NCI-H2196 (cell line): ENCODE results near the gene ZFX.
A peak's percentile ranks its signal among the peaks of the same experiment; 100 is the strongest.

Source experiments
- DNase-seq: peaks from one replicate; lab custom pipeline; 2025; ENCODE audit not compliant: unreplicated experiment; lab: John Stamatoyannopoulos, UW

Gene ZFX

DNA sequence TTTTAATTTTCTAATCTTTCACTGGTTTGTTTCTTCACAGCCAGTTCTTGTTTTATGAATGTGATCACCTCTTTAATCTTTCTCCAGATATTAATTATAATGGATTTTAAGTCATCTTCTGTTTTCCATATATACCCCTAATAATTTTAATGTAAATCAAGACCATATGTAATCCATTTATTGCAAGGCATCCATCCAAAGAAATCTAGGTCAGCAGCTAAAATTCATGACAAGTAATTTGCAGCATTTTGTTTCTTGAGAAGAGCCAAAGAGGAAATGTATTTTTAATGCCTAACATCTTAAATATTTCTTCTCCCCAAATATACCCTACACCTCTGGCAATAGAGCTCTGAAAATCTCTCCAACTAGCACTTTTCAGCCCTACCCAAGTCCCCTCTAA lies 83.3 kb downstream of the ZFX start:
- no peak for DNase-seq

DNA sequence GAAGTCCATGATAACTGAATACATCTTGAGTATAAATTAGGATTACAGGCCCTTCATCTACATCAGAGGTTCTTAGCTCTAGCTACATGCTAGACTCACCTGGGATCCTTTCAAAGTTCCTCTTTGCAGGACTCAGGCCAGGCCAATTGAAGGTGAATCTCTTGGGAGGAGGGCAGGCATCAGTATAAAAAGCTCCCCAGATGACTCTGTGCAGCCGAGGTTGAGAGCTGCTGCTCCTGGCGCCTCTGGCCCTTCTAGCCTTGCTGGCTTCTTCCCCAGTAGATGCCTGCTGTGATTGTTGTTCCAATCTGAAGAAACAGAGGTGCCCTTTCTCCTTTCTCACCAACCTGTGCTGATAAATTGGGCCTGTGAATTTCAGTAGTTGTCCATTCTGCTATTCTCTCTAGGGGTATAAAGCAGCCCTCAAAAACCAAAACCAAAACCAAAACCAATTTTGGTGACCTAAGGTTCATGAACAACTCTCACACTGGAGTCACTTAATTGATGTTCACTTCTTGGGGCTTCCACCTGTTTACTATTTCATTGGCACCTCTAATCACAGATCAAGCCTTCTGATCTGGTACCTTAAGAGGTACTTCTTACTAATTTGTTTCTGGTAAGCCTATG lies 85.7 kb downstream of the ZFX start:
- DNase-seq = no peak

DNA sequence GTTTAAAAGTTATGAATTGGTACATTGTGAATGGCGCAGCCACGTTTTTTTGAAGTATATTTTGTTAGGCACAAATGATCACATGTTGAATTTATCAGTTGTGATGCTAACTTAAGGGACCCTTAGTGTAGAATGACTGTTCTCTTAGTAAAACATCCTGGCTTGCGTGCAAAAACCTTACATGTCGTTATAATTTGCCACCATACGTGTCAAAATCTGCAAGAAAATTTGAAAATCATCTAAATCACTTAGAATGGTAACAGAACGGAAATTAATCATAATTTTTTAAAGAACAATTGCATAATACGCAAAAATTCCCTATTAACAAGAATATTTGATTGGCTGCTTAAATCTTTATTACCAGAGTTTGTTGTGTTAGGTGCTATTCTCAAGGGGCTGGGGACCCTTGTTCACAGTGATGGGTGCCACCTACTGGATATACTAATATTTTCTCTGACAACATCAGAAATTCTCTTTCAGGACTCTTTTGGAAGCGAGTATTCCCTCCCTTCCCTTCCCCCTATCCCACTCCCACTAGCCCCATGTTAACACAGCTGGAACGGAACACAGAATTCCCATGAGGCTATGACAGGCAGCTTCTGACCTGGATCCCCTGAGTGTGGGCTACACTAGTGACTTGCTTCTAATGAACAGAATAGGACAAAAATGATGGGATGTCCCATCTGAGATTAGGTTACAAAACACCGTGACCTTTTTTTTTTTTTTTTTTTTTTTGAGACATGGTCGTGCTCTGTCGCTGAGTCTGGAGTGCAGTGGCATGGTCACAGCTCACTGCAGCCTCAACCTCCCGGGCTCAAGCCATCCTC lies 92.5 kb downstream of the ZFX start:
- peak; percentile 15 for DNase-seq

DNA sequence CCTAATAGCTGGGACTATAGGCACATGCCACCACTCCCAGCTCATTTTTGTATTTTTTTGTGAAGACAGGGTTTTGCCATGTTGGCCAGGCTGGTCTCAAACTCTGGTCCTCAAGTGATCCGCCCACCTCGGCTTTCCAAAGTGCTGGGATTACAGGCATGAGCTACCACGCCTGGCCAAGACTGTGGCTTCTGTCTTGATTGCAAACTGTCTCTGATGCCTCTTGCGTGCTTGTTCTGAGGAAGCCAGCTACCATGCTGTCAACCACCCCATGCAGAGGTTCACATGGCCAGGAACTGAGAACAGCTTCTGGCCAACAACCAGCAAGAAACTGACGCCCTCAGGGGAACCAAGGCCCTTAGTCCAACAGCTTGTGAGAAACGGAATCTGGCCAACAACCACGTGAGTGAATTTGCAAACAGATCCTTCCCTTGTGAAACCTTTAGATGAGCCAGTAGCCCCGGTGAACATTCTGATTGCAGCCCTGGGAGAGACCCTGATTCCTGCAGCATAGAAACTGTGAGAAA lies 93.2 kb downstream of the ZFX start:
- DNase-seq = no peak

DNA sequence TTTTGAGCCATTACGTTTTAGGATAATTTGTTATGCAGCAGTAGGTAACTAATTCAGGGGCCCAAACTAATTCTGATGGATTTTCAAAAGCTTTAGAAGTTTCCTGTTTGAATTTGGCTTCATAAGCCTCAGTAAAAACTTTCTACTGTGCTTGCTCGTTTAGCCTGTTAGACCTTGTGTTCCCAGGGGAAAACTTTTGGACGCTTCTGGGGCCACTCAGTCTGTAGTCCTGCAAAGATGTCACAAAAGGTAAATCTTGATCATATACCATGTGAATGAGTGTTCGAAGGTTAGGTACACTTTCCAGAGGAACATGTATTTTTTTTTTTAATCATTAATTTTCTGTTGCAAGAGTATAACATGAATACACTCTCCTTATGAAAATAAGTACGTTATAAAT lies 93.7 kb downstream of the ZFX start:
- no peak for DNase-seq

DNA sequence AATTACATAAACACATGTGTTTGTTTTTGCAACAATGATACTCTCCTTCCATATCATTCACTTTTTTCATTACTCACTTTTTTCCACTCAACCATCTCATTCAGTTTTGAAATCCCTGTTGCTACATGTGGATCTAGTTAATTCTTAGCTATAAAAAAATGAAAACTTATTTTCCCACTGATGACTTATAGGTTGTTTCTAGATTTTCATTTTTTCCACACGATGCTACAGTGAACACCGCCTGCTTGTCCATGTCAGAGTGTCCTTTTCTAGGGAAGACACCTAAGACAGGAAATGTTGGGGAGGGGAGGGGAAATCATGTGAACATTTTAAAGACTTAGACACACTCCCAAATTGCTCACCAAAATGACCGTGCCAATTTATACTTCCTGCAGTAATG lies 94.2 kb downstream of the ZFX start:
- no peak for DNase-seq

DNA sequence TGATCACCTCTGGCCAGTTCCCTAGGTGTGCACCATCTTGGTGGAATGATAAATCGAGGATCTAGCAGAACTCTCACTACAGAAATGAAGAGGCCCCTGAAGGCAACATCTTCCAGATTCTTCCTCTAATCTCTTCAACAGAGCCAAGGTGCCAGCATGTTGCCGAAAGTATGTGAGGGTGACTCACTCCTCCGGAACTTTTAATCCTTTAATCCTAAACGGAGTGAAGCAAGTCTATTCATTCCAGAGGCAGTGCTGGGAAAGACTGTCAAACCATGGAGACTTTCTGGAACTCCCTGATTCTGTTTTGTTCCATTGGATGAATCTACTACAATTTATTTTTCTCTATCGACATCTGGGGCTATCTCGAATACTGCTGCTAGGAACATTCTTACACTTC lies 95.7 kb downstream of the ZFX start:
- DNase-seq = no peak

DNA sequence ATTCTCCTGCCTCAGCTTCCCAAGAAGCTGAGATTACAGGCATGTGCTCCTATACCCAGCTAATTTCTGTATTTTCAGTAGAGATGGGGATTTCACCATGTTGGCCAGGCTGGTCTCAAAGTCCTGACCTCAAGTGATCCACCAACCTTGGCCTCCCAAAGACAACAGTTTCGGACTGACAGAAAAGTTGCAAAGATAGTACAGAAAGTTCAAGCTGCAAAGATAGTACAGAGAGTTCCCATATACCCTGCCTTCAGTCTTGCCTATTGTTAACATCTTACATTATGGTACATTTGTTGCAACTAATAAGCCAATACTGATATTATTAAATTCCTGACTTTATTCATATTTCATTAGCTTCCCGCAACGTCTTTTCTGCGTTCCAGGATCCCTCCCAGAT lies 98.5 kb downstream of the ZFX start:
- no peak for DNase-seq

DNA sequence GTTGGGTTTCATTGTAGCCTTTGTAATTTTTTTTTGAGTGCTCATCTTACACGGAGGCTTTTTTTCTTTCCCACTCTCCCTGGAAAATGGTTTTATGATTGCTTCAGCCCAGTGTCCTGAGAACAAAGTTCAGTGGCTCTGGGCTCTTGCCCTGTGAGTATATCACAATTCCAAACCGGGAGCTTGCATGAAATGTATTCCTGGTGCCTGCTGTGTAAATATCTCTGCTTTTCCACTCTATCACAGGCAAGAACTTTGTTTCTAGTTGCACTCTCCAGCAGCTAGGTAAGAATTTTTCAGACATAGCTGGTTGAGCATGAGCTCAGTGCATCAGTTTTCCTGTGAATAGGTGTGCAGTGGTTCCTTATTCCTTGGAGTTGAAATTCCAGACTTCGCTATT lies 103.5 kb downstream of the ZFX start:
- no peak for DNase-seq

DNA sequence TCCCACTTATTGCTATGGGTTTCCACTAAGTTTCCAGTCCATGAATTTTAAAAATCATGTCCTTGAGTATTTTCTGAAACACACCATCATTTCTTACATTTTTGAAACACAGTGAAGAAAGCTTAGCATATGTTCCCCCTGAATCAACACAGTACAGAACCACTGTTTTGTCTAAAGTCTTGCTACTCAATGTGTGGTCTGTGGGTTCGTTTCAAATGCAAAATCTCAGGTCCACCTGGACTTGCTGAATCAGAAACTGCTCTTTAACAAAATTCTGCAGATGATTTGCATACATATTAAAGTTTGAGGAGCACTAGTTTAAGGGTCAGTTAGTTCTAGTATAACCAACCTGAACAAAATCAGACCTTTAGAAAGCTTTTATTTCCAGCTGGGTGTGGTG lies 103.9 kb downstream of the ZFX start:
- DNase-seq = no peak

DNA sequence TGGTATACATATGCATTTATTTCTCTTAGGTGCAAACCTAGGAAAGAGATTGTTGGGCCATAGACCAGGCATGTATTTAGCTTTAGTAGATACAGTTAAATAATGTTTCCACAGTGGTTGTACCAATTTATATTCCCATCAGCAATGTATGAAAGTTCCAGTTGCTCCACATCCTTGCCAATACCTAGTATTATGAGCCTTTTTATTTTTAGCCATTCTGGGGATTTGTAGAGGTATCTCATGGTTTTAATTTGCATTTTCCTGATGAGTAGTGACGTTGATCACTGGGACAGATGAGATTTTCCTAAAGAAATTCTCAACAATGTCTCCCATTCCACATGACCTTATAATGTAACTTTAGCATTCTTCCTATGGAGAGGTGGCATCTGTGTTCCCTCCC lies 107.5 kb downstream of the ZFX start:
- DNase-seq = no peak

DNA sequence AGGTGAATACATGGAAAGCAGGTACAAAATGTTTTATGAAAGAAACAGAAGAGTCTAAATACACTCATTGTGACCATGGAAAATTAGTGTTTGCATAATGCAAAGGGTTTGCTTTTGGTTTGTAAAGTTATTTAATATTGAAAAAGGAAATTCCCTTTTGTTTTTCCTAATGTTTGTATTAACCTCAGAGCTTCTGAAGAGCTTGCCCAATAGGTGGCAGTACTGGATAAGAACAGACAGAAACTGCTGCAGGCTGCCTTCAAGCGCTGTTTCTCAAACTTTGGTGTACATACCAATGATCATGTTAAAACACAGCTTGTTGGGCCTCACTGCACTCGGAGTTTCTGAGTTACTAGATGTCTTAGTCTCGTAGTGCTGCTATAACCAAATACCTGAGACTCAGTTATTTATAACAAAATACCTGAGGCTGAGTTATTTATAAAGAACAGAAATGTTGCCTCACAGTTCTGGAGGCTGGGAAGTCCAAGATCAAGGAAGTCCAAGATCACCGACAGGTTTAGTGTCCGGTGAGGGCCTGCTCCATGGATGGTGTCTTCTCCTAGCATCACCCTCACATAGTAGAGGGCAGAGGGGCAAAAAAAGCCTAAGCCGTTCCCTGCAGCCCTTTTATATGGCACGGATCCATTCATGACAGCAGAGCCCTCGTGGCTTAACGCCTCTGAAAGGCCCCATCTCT lies 110.2 kb downstream of the ZFX start:
- peak; percentile 29 for DNase-seq

DNA sequence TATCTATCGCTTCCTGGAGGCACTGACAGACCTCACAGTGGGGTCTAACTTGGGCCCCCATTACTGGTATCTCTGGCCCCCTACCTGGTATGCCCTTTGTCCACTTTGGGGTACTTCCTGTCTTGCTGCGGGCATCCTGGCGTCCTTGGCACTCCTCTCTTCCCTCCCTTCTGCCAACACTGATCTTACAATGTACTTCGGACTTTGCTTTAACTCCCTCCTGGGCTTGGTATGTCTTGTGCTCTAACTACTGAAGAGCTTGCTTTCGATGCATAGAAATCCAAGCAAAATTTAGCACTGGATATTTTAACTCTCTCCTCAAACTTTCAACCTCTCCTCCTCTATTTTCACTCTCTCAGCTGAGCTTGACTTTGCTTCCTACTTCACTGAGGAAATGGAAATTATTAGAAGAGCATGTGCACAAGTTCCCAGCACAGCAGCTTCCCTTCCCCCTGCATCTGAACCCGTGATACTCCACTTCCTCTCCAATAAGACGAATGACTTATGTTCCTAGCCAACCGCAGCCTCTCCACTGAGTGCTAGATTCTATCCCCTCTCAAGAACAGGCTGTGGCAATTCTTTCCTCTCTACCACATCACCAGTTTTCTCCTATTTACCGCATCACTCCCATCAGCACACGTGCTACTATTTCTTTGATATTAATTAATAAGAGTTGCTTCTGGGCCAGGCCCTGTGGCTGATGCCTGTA lies 111.5 kb downstream of the ZFX start:
- DNase-seq = no peak

DNA sequence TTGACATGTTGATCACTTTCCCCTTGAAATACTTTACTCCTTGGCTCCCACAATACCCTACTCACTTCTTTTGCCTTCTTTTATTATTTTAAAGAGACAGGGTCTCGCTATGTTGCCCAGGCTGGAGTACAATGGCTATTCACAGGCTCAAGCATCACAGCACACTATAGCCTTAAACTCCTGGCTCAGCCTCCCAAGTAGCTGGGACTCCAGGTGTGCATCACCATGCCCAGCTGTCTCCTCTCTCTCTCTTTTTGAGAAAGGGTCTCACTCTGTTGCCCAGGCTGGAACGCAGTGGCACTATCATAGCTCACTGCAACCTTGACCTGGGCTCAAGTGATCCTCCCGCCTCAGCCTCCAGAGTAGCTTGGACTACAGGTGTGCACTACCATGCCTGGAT lies 112.8 kb downstream of the ZFX start:
- no peak for DNase-seq

DNA sequence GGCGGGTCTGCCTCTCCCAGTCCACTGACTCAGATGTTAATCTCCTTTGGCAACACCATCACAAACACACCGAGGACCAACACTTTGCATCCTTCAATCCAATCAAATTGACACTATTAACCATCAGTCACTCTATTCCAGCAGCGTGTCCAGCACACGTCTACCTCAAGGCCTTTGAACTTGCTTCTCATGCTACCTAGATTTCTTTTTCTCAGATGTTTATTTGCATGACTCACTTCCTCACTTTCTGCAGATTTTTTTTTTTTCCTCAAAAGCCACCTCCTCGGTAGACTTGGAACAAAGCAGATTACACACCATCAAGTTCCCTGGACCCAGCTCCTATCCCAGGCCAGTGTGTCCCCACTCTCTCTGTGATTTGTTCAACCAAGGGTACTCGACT lies 114.9 kb downstream of the ZFX start:
- DNase-seq = no peak
